MM.1S (cell line): ENCODE measurements around the gene C21orf58.

Source experiments
- DNase-seq: peaks from one replicate; pipeline ENCODE4 v3.0.0-alpha.2; 2015
- H2AFZ ChIP-seq: fragments of 300-600 bp; sonication (generic); 2 replicates; pipeline ENCODE4 v1.6.0; 2016; ENCODE audit warnings: antibody characterized with exemption, low read length
- H3F3A ChIP-seq: fragments of 300-600 bp; sonication (generic); 2 replicates; pipeline ENCODE4 v1.6.1; 2016; ENCODE audit warnings: mild to moderate bottlenecking, antibody characterized with exemption, low read length, moderate library complexity, mixed read lengths; ENCODE audit not compliant: insufficient read depth
- H3K27ac ChIP-seq: fragments of 300-600 bp; sonication (generic); 2 replicates; pipeline ENCODE4 v1.5.1; 2016; ENCODE audit warnings: mild to moderate bottlenecking, low read length
- H3K27me3 ChIP-seq: fragments of 300-600 bp; sonication (generic); replicated peaks from 2 replicates; pipeline ENCODE4 v1.6.0; 2016; ENCODE audit warnings: low read length; ENCODE audit not compliant: insufficient read depth
- H3K36me3 ChIP-seq: fragments of 300-600 bp; sonication (generic); replicated peaks from 2 replicates; pipeline ENCODE4 v1.6.1; 2016; ENCODE audit warnings: mild to moderate bottlenecking, low read length, mixed read lengths; ENCODE audit not compliant: insufficient read depth
- H3K4me1 ChIP-seq: fragments of 300-600 bp; sonication (generic); 2 replicates; pipeline ENCODE4 v1.6.1; 2016; ENCODE audit warnings: low read length, mixed read lengths
- H3K4me2 ChIP-seq: fragments of 300-600 bp; sonication (generic); 2 replicates; pipeline ENCODE4 v1.6.0; 2016; ENCODE audit warnings: low read depth, low read length
- H3K4me3 ChIP-seq: fragments of 300-600 bp; sonication (generic); 2 replicates; pipeline ENCODE4 v1.5.1; 2016; ENCODE audit warnings: low read length, mixed read lengths
- H3K79me2 ChIP-seq: fragments of 300-600 bp; sonication (generic); 2 replicates; pipeline ENCODE4 v1.6.1; 2016; ENCODE audit warnings: mixed run types, low read length, mixed read lengths
- H3K9ac ChIP-seq: fragments of 300-600 bp; sonication (generic); 2 replicates; pipeline ENCODE4 v1.6.1; 2016; ENCODE audit warnings: low read length, mixed read lengths
- H3K9me2 ChIP-seq: fragments of 300-600 bp; sonication (generic); replicated peaks from 2 replicates; pipeline ENCODE4 v1.6.1; 2016; ENCODE audit warnings: mild to moderate bottlenecking, low read length, mixed read lengths; ENCODE audit not compliant: insufficient read depth
- H3K9me3 ChIP-seq: fragments of 300-600 bp; sonication (generic); replicated peaks from 2 replicates; pipeline ENCODE4 v1.6.1; 2016; ENCODE audit warnings: mild to moderate bottlenecking, low read length, mixed read lengths; ENCODE audit not compliant: insufficient read depth
- H4K20me1 ChIP-seq: fragments of 300-600 bp; sonication (generic); 2 replicates; pipeline ENCODE4 v1.6.1; 2016; ENCODE audit warnings: mild to moderate bottlenecking, low read length, moderate library complexity, mixed read lengths; ENCODE audit not compliant: insufficient read depth
- EZH2 ChIP-seq: fragments of 300-600 bp; sonication (generic); optimal IDR thresholded peaks from 2 replicates; pipeline ENCODE3; 2017; ENCODE audit warnings: low read depth, mild to moderate bottlenecking, antibody characterized with exemption, low read length, mixed read lengths
- EZH2phosphoT487 ChIP-seq: fragments of 300-600 bp; sonication (generic); IDR thresholded peaks from 2 replicates; pipeline ENCODE4 v1.6.1; 2018; ENCODE audit warnings: antibody characterized with exemption, low read length
- TF ChIP-seq, protein P1 (sequence below): fragments of 300-600 bp; sonication (generic); IDR thresholded peaks from 2 replicates; pipeline ENCODE4 v1.5.1; 2016; ENCODE audit warnings: antibody characterized with exemption, low read length, mixed read lengths

The C21orf58 gene

DNA sequence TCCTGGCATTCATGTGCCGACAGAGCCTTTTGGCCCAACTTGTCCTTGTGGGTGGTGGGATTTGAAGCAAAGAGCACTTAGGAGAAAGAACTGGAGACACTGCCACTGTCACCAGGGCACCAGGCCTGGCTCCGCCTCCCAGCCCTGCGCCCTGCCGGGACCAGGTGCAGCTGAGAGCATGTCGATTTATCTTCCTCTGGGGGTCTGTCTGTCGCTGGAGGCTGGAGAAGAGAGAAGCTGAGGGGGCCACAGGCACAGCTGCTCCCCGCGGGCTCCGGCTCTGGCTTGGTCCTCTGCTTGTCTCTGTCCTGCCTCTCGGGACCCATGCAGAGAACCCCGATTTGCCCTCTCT, 28.5 kb upstream of the C21orf58 start:
- Histone ChIP-seq H2AFZ (no peak overlapping the region), H3K4me3 (no peak overlapping the region), H3K27me3 (no peaks in the 10 kb centered on the region), H3K4me1 (peaks cover 21% of the 10 kb centered on the region), H3K9me3 (no peaks in the 10 kb centered on the region), H3K9ac (no peak overlapping the region), H4K20me1 (no peaks in the 10 kb centered on the region), H3K36me3 (peaks cover 19% of the 10 kb centered on the region), H3K9me2 (no peaks in the 10 kb centered on the region), H3K27ac (no peak overlapping the region), H3K79me2 (peaks cover 2% of the 10 kb centered on the region; the same call in 1 of the 2 replicates), H3K4me2 (no peak overlapping the region), H3F3A (peaks cover 18% of the 10 kb centered on the region)
- no peak for DNase-seq
- TF ChIP-seq, protein P1, sequence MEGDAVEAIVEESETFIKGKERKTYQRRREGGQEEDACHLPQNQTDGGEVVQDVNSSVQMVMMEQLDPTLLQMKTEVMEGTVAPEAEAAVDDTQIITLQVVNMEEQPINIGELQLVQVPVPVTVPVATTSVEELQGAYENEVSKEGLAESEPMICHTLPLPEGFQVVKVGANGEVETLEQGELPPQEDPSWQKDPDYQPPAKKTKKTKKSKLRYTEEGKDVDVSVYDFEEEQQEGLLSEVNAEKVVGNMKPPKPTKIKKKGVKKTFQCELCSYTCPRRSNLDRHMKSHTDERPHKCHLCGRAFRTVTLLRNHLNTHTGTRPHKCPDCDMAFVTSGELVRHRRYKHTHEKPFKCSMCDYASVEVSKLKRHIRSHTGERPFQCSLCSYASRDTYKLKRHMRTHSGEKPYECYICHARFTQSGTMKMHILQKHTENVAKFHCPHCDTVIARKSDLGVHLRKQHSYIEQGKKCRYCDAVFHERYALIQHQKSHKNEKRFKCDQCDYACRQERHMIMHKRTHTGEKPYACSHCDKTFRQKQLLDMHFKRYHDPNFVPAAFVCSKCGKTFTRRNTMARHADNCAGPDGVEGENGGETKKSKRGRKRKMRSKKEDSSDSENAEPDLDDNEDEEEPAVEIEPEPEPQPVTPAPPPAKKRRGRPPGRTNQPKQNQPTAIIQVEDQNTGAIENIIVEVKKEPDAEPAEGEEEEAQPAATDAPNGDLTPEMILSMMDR, result no peak
- TF ChIP-seq EZH2, result no peak
- TF ChIP-seq EZH2phosphoT487, result no peak

DNA sequence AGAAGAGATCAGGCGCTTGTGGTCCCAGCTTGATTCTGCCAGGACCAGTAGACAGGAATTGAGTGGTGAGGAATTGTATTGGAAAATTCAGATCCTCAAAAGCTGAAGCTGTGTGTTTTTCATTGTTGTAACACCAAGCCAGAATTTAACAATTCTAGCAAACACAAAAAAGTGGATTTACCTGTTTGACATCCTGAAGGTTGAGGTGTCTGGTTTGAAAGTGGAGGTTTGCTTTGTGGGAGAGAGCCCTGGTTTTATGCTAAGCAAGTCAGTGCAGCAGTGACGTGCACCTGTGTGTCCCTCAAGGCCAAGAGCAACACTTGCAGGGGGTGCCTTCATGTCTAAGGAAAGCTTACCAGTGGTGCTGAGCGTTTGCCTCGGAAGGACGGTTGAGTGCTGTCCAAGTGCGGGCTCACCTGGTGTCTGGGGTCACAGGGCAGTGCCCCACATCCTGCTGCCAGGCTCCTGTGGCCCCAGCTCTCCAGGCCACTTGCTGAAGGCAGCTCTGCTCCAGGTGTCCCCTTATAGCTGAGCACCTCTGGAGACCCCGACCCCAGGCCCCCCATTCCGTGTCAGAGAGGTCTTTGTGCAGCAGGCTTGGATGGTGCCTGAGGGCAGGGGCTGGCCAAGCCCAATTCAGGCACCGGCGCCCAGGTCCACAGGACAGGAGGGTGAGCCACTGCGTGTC, 27.9 kb upstream of the C21orf58 start:
- Histone ChIP-seq H3K27ac (no peak overlapping the region), H3F3A (peaks cover 13% of the 10 kb centered on the region), H3K36me3 (peaks cover 21% of the 10 kb centered on the region), H3K9me2 (no peaks in the 10 kb centered on the region), H2AFZ (no peak overlapping the region), H3K27me3 (no peaks in the 10 kb centered on the region), H3K79me2 (peaks cover 3% of the 10 kb centered on the region; the same call in 1 of the 2 replicates), H3K4me1 (peaks cover 16% of the 10 kb centered on the region), H3K9me3 (no peaks in the 10 kb centered on the region), H3K4me3 (no peak overlapping the region), H4K20me1 (no peaks in the 10 kb centered on the region), H3K9ac (no peak overlapping the region), H3K4me2 (no peak overlapping the region)
- no peak for DNase-seq
- TF ChIP-seq, protein P1, result no peak
- TF ChIP-seq EZH2phosphoT487 (no peak), EZH2 (no peak)

DNA sequence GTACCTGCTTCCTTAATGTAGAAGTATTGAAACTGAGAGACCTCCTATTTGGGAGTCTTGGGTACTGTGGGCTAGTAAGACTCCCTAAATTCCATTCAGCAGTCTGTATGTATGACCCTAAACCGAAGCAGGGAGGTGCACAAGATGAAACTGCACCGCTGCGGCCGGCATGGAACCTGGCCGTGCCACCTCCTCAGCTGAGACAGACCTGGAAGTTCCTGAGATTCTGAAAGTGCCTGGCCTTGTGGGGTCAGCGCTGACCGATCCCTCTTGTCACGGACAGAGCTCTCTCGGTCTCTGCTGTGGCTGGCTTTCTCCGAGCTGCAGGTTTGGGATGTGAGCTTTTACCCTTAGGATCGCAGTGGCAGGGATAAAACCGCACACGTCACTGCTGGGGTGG, 27.3 kb upstream of the C21orf58 start:
- H2AFZ ChIP-seq, result no peak overlapping the region

More for the DNA sequence above, 27.3 kb upstream of the C21orf58 start:
- Histone ChIP-seq H3K4me3 (no peak overlapping the region), H4K20me1 (no peaks in the 10 kb centered on the region), H3K4me2 (no peak overlapping the region), H3K79me2 (peaks cover 3% of the 10 kb centered on the region), H3K9ac (no peak overlapping the region), H3K27ac (no peak overlapping the region), H3F3A (peaks cover 7% of the 10 kb centered on the region), H3K27me3 (no peaks in the 10 kb centered on the region), H3K9me3 (no peaks in the 10 kb centered on the region), H3K4me1 (peaks cover 10% of the 10 kb centered on the region), H3K9me2 (no peaks in the 10 kb centered on the region), H3K36me3 (peaks cover 21% of the 10 kb centered on the region)
- TF ChIP-seq EZH2 (no peak), EZH2phosphoT487 (no peak)
- TF ChIP-seq, protein P1, result no peak
- DNase-seq, result no peak
